GM19351 (cell line): ENCODE results near the gene LDB2.

ENCODE experiments used
- ATAC-seq: cut with Tn5 transposase; IDR thresholded peaks from one replicate; pipeline ENCODE4 v1.9.1; 2021; ENCODE audit warnings: mild to moderate bottlenecking, moderate library complexity; ENCODE audit not compliant: unreplicated experiment

LDB2 gene

DNA sequence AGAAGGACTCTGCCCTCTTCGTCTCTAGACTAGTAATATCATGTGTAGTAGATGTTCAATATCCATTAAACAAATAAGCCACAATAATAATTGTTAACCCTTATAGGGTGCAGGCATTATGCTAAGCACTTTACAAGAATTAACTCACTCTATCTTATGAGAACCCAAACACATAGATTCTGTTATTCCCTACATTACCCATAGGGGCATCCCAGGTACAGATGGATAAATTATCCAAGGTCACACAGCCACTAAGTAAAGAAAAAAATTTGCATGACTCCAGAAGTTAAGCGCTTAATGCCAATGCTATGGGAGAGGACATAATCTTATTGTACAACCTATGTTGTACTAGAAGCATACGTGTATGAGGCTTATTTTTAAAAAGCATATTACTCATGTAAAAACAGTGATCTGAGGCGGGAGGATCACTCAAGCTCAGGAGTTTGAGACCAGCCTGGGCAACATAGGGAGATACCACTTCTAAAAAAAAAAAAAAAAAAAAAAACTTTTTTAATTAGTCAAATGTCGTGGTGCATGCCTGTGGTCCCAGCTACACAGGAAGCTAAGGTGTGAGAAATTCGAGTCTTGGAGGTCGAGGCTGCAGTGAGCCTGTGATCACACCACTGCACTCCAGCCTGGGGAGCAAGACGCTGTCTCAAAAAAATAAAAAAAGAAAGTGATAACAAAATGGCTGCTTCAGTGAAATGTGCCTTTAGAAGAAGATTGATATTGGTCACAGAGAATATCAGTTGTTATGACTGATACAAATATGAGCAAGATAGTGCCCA is 13.6 kb downstream of the LDB2 start:
- no peak for ATAC-seq

- ATAC-seq: no peak
These were observed 14.6 kb downstream of the LDB2 start for GRCh38 chr4:16883806-16884205.

DNA sequence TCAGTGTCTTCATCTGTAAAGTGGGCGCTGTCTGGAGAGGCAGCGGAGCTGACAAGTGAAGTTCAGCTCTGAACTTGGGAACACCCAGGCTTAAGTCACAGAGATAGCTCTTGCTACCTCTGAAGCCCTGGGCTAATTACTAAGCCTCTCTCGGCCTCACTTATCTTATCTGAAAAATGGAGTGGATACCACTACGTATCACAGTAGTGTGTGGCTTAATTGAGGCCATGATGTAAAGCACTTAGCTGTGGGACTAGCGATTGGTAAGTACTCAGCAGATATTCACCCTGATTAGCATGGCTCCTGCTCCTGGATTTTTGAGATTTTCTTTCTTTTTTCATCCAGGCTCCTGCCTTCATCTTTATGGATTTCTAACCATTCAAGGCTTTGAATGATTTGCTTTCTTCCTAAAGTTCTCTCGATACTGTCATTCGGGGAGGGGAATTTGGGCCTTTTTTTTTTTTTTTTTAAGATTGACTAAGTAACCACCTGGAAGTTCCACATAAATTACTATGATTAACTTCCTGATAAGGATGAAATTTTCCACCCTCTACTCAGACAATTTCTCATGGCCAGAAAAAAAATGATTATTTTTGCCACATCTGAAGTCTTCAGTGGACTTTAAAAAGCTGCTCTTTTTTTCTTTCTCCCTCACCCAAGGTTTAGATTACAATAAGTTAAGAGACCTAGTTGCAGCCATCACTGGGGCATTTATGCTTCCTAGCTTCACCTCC is 17.1 kb downstream of the LDB2 start:
- no peak for ATAC-seq

- ATAC-seq: no peak
These were observed 23.0 kb downstream of the LDB2 start for GRCh38 chr4:16875487-16875886.

DNA sequence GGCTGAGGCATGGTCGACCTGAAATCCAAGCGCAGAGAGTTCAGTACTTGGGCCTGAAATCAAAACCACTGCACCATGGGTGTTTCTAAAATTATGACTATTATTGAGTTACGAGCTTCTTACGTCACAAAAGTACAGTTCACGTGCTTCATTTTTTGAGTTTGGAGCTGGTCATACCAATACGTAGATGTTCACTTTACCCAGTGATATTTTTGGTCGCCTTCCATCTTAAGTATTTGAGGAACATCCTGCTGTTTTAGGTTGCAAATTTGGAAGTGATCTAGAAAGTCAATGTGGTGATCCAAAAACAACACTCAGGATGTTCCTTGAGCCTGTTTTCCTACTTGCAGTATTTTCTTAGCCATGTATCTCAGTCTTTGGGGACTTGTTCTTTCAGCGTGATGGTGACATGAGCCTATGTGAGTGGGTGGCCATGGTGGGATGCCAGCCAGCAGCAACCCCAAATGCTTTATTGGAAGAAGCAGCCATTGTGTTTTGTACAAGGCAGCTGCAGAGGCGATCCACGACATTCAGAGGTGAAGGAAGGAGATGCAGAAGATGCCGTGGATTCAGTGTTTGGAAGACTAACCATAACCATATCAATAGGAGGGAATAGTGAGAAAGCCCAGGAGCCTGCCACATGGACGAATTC is 28.7 kb downstream of the LDB2 start:
- no peak for ATAC-seq

GRCh38 chr4:16868674-16869073 is 29.8 kb downstream of the LDB2 start:
- ATAC-seq: no peak

DNA sequence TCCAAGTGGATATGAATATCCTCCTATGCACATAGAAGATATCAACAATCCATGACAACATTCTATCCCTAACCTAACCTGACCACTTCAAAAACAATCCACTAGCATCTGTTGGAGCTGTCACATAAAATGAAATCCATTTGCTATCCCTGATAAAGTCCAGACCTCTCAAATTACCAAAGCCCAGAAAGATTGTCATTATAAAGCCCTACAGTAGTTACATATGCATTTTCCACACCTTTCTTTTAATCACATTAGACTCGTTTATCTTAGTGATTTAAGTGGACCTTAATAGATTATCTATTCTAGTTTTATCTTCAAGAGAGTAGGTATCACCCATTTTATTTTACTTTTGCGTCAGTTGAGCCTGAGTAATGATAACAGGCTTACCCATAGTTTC is 30.6 kb downstream of the LDB2 start:
- ATAC-seq: no peak

GRCh38 chr4:16866974-16867373 is 31.5 kb downstream of the LDB2 start:
- ATAC-seq: no peak

DNA sequence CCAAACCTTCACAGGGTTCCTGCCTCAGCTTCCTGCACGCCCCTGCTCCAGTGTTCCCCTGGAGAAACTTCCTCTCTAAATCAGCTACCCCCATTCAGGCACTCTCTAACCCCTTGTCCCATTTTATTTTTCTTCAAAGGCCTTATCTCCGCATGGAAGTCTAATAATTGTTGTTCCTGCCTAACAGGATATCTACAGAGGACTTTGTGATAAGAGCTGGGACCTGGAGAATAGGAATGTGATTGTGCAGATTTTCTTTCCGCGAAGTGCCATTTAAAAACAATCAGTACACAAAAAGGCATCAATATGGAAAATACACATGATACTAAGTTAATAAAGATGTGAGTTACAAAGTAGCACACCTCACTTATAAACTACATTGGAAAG is 32.6 kb downstream of the LDB2 start:
- ATAC-seq: no peak

DNA sequence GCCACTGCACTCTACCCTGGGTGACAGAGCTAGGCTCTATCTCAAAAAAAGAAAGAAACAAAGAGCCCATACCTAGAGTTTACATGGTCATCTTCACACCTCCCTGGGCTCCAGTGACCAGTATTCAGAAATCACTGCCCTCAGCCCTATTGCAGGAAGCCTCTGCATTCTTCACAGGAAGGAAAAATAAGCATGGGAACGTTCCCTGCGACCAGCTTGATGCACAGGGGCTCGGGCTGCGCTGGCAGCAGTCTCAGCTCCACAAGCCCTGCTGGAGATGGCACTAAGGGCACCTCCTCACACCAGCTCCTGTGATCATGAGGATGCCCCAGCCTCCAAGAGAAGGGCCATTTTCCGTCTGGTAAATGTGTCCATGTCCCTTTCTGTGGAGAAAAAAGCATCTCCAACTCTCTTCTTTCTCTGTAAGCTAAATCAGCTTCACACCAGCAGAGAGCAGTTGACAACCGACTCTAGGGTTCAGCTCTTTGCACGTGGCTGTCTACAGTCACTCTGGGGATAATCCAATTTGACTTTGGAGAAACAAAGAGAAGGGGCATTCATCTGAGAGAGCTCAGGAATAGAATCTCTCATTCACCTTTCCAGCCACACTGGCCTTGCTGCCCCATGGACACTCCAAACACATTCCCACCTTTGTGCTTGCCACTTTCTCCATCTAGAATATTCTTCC is 33.1 kb downstream of the LDB2 start:
- no peak for ATAC-seq

DNA sequence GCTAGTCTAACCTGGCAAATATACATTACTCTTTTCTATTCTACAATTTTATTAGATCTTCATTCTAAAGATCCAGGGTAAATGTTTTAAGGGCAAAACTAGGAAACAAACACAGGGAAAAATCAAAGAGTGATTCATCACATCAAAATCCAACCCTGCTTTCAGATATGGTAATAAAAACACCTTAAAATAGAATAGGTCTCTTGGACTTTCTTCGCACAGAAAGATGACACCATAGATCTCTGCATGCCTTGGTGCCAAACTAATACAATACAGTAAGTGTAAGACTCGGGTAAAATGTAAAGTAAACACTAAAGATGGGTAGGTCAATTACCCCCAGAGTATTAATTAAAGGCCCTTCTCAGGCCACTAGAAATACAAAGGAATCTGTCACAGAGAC is 34.2 kb downstream of the LDB2 start:
- no peak for ATAC-seq

DNA sequence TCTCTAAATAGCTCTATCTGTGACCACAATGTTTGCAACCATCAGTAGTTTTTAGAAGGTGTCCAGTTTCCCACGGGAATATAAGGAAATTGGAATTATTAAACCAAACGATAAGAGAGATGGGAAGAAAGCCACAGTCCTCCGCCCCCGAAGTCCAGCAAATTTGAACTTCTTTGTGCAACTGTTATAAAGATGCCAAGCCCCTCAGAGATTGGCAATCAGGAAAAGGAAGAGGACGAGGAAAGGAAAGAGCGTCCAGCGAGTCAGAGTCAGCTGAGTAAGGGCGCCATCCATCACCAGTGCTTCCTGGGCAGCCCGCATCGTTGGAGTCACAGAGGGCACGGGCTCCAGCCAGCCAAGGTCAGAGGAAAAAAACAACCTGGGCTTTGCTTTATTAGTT is 35.7 kb downstream of the LDB2 start:
- ATAC-seq: no peak

DNA sequence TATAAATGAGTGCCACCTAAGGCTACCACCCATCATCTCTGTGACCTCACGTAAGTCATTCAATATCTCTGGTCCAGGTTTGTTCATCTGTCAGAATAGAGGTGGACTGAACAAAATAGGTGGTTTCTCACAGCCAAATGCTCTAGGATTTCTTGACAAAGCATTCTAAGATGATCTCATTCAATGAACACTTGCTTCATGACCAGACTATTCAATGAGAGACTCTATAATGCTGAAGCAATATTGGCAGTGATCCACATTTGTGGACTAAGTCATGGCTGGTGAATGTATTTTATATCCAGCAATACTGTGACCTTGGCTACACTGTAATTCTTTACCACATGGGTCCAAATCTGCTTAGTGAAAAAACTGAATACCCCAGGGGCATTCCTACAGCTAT is 37.9 kb downstream of the LDB2 start:
- no peak for ATAC-seq

DNA sequence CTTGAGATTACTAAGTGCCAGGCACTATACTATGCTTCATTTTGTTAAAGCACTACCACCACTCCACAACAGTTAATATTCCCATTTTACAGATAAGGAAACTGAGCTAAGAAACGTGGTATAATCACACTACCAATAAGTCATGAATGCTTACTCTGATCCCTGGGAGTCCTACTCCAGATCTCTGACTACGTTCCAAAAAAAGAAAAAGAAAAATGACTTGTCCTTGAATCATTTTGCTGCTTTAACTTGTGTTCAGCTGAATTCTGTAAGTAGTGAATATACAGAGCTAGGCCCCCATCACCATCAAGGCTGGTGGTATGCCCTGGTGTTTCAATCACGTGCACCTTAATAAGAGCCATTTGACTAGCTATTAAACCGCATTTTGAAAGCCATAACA is 39.4 kb downstream of the LDB2 start:
- ATAC-seq: no peak

GRCh38 chr4:16858275-16858752 is 40.1 kb downstream of the LDB2 start:
- no peak for ATAC-seq

DNA sequence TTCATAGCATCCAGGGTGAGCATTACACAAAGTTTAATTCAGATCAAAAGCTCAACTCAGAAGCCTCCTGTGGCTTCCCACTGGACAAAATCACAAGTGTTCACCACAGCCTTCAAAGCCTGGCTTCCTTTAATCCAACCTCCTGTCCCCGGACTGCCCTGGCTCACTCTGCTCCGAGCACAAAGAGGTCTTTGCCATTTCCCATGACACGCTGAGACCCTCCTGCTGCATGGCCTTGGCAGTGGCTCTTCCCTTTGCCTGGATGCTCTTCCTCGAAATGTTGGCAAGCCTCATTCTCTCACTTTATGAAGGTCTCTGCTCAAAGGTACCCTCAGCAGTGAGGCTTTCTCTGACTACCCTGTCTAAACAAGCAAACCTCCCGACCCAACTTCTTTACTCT is 41.0 kb downstream of the LDB2 start:
- ATAC-seq: no peak

- no peak for ATAC-seq
These were observed 44.8 kb downstream of the LDB2 start for GRCh38 chr4:16853640-16854039.

DNA sequence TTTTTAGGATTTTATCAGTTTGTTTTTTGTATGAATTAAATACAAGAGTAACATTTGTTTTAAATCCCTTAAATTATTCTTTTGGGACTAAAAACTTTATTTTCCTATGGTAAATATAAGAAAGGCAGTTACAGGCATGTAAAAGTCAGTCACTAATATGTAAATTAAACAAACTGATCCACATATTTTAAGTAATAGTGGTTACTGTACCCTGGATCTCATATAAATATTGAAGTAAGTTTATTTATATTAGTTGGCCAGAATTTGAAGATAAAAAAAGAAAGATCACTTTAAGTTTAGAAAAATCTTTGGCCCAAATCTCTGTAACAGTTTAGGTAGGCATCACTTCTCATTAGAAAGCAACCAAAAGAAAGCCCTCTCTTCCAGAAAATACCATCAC is 45.8 kb downstream of the LDB2 start:
- no peak for ATAC-seq

GRCh38 chr4:16852228-16852627 is 46.2 kb downstream of the LDB2 start:
- no peak for ATAC-seq

DNA sequence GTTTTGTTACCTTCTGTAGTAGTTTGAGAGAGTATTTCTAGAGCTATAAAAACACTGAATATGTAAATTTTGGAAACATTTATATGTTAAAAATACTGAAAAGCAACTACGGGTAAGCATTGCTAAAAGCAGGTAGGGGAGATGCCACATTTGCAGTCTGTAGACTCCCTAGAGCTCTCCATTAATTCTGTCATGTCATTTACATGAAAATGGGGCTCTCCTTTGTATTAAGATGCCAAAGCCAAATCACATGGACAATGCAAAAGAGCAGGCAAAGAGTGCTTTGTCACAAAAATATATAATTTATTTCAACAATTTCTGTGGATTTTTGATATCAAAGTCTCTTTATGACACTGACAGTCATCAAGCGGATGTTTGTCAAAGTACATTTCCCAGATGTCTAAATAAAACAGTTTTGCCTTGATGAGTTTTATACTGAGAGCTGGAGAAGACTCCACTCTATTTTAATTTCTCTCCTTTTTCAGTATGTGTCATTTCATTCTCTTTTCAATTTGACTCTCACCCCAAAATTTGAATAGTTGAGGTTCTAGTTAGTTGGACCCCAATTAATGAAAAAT is 51.8 kb downstream of the LDB2 start:
- ATAC-seq: no peak
